Retinal pigment epithelial cell (primary cell): ENCODE data around the gene TBC1D8.

Source experiments
- DNase-seq: peaks from one replicate; pipeline ENCODE4 v3.0.0-alpha.2; 2010; ENCODE audit warnings: low read depth
- H3K4me3 ChIP-seq: 2 replicates; pipeline ENCODE4 v1.5.1; 2011; ENCODE audit warnings: mild to moderate bottlenecking, low read length, control low read depth, moderate library complexity
- TF ChIP-seq, protein P1 (sequence below): conservative IDR thresholded peaks from 2 replicates; pipeline ENCODE4 v1.5.1; 2011; ENCODE audit warnings: low read depth, low read length, control low read depth, inconsistent platforms

The TBC1D8 gene

DNA sequence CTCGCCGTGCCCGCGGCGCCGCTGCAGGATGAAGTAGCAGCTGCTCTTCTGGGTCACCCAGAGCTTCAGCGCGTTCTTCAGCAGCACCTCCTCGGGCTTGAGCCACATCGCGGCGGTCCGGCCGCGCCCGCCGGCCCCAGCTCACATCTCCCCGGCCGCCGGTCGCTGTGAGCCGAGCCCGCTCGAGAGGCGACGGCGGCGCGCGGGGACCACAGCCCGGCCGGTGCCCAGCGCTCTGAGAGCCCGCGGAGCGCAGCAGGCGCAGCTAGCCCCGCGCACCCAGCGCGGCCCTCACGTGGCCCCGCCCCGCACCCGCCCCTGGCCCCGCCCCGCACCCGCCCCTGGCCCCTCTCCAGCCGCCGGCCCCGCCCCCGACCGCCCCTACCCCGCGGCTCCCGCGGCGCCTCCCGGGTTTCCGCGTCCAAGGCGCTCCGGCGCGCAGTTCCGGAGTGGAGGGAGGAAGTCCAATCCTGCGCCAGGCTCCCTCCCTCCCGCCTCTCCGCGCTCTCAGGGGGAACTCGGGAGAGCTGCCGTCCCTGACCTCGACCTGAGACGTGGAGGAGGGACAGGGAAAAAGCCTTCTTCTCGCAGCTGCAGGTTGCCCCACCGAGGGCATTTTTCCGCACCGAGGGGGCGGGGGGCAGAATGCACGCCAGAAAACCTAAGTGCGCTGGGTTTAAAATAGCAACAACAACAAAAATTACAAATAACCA lies at the start of gene TBC1D8:
TBC1D8 (minus strand) TSS at position 237 of the 713 bp plus-strand sequence; CDS start at position 108, 129 bp downstream.
- H3K4me3 ChIP-seq: peak within 1 kb of the TSS; percentile 69
- peak; percentile 15 for DNase-seq
- TF ChIP-seq, protein P1, sequence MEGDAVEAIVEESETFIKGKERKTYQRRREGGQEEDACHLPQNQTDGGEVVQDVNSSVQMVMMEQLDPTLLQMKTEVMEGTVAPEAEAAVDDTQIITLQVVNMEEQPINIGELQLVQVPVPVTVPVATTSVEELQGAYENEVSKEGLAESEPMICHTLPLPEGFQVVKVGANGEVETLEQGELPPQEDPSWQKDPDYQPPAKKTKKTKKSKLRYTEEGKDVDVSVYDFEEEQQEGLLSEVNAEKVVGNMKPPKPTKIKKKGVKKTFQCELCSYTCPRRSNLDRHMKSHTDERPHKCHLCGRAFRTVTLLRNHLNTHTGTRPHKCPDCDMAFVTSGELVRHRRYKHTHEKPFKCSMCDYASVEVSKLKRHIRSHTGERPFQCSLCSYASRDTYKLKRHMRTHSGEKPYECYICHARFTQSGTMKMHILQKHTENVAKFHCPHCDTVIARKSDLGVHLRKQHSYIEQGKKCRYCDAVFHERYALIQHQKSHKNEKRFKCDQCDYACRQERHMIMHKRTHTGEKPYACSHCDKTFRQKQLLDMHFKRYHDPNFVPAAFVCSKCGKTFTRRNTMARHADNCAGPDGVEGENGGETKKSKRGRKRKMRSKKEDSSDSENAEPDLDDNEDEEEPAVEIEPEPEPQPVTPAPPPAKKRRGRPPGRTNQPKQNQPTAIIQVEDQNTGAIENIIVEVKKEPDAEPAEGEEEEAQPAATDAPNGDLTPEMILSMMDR: no peak

DNA sequence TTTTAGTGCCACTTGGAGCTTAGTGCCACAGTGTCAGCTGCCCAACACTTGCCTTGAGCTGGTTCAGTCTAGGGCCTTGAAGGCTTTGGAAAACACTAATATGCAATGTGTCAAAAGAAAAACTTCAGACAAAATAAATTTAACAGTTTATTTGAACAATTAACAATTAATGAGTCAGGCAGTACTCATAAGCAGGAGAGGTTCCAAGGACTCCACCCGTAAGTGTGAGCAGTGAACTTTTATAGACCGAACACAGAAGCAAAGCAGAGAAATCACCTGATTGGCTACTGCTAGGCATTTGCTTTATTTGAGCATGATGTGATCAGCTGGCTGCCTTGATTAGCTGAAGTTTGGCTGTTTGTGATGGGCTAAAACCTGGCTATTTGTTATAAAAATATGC lies 49.5 kb upstream of the TBC1D8 start:
- DNase-seq: peak; percentile 31
- TF ChIP-seq, protein P1: no peak
- no peak overlapping the region for H3K4me3 ChIP-seq

DNA sequence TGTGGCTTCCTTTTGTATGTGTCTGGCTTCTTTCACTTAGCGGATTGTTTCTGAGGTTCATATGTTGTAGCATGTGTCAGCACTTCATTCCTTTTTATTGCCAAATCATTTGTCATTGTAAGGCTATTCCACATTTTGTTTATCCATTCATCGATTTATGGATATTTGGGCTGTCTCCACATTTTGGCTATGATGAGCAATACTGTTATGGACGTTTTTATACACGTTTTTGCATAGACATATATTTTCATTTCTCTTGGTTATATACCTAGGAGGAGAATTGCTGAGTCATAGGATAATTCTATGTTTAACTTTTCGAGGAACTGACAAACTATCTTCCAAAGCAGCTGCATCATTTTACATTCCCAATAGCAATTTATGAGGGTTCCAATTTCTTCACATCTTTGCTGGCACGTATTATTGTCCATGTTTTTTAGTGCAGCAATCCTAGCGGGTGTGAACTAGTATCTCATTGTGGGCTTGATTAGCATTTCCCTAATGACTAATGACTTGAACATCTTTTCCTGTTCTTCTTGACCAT lies 48.1 kb upstream of the TBC1D8 start:
- DNase-seq: no peak
- TF ChIP-seq, protein P1: no peak
- no peak overlapping the region for H3K4me3 ChIP-seq

DNA sequence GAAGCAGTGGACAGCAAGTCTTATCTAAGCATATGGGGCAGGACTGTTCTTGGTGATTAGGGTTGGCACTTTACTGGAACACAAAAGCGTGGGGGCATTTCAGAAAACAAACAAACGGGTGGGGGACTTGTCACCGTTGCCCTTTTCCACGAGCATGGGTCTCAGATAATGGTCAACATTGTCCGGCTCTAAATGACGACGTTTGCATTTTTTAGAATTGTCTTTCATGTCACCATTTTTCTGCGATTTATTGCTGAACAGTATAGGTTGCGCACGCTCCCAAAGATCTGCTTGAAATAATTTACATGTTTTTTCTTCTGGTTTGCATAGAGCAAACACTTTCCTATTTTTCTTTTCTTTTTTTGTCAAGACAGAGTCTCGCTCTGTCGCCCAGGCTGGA lies 46.6 kb upstream of the TBC1D8 start:
- no peak for DNase-seq
- TF ChIP-seq, protein P1: no peak
- H3K4me3 ChIP-seq: no peak overlapping the region

DNA sequence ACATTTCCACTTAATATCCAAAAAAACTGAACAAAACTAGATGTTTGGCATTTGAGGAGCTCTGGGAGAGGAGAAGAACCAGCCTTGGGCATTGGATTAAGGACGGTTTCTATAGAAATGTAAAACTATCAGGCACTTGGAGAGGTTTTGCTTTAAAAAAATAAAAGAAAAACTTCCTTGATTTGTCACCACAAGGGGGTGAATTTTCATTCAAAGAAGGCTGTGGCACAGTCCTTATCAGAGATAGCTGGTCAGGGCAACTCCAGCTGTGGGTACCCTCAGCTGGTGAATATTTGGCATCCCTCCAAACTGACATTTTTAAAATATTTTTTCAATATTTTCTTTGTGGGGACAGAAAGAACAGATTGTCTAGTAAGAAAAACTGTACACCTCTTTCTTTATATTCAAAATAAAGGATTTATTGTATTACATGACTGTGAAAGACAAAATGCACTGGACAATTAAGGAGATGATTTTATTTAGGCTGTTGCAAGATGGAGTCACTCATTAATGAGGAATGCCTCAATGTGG lies 46.1 kb upstream of the TBC1D8 start:
- DNase-seq: no peak
- no peak overlapping the region for H3K4me3 ChIP-seq
- TF ChIP-seq, protein P1: peak; percentile 36

DNA sequence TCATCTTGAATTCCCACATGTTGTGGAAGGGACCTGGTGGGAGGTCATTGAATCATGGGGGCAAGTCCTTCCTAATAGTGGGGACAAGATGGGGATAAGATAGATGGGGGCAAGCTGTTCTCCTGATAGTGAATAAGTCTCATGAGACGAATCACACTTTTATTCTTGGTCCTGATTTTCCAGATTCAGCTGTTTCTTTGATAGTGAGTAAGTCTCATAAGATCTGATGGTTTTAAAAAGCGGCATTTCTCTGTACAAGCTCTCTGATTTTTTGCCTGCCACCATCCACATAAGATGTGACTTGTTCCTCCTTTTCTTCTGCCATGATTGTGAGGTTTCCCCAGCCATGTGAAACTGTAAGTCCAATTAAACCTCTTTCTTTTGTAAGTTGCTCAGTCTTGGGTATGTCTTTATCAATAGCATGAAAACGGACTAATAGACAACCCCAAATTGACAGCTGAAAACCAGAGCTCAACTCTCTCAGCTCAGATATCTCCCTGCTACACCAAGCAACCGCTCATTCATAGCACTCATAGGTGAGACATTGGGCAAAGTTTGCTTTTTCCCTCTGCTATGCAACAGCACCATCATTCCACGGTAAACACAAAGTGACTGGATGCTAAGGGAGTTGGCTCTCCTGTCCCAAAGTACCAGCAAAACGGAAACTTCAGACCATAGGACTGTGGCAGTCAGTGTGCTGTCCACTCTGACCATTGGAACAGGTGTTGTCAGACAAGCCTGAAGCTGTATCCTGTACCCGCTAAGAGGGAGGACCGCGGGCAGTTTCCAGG lies 44.9 kb upstream of the TBC1D8 start:
- DNase-seq: no peak

More for the DNA sequence above, 44.9 kb upstream of the TBC1D8 start:
- TF ChIP-seq, protein P1: no peak
- no peak overlapping the region for H3K4me3 ChIP-seq
